GM19035 (cell line): Measurements from ENCODE around the gene PLEKHG3.

Experiments
- ATAC-seq: cut with Tn5 transposase; IDR thresholded peaks from one replicate; pipeline ENCODE4 v1.9.1; 2021; ENCODE audit not compliant: unreplicated experiment

The PLEKHG3 gene

DNA sequence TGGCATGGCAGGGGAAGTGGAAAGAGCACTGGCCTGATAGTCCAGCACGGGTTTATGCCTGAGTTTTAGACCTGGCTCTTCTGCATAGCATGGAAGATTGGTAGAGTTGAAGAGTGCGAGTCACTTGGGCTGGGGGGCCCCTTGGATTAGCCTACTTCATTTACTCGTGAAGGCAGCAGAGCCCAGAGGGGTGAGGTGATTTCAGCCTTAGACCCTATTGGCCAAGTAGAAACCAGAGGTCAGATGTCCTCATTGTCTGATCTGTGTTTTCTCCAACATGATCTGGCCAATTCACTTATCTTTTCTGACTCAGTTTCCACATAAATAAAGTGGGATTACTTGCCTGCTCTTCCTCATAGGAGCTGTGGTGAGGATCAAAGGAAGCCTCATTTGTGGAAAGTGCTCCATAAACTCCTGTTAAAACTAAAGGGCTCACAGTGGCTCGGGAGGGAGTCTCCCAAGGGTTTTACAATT, 1.9 kb downstream of the PLEKHG3 start:
- ATAC-seq, result no peak

DNA sequence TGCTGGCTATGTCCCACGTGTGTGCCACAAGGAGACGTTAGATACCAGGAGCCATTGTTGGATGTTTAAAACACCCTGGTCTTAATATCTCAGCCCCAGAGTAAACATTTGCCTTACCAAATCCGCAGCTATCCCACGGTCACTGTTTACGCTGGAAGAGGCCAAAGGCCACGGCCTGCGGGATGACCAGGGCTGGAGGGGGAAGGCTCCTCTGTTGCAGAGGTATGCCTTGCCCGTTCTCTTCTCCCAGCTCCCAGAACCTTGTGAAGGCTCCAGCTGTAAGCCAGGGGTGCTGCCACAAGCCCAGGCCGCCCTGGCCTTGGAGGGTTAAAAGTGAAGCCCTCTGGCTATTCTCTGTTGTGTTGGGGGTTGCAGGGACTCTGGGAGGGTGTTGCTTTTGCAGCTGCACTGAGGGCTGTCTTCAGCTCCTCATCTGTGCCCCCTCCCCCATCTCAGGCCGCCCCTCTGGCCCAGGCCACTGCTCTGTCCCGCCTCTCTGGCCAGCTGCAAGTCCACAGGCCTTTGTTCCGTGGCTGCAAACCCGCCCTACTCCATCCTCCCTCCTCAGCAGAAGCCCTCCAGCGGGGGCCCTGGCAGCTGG, 2.5 kb downstream of the PLEKHG3 start:
- no peak for ATAC-seq

DNA sequence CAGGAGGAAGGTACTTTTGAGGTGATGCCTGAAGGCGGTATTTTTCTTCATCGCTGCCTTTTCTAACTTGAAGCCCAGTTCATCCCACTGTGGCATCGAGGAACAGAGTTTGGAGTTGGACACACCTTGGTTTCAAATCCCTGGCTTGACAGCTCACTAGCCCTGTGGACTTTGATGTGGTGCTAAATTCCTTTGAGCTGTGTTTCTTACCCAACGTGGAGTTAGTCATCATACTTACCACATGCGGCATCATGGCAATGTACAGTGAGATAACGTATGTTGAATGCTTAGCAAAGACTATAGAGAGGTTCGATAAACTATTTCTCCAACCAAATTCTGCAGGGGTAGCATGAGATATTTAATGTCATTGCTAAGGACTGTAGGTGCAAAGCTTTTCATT, 3.4 kb downstream of the PLEKHG3 start:
- ATAC-seq, result no peak

DNA sequence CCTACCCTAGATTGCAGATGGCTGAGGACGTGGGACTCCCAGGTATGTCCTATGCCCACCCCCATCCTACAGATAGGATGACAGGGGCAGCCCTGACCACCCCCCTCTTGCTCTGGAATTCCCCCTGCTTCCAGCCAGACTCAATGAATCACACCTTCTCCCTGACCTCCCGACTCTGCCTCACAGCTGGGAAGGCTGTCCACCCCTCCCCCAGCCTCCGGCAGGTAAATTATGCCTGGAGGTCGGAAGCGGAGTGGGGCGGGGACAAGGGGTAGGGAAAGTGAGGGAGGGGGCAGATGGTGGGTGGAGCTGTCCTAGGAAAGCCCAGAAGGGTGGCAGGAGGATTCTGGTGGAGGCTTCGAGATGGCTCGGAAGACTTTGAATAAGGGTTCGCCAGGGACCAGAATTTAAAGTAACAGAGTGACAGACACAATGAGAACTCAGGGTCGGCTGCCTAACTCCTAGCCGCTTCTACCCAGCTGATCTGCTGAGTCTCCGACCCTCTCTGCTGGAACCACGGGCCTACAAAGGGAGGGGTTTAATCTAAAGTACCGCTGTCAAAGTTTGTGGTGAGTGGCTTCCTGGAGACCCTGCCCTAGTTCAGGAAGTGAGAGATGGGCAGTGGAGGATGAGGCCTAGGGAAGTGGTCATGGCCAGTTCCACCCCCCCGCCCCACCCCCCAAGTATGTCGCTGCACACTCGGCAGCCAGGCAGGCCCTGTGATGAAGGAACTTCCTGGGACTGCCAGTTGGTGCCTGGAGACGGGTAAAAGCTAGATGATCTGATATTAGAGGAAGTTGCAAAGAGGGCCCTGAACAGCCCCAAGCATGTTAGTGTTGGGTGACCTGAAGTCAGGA, 4.2 kb downstream of the PLEKHG3 start:
- no peak for ATAC-seq

DNA sequence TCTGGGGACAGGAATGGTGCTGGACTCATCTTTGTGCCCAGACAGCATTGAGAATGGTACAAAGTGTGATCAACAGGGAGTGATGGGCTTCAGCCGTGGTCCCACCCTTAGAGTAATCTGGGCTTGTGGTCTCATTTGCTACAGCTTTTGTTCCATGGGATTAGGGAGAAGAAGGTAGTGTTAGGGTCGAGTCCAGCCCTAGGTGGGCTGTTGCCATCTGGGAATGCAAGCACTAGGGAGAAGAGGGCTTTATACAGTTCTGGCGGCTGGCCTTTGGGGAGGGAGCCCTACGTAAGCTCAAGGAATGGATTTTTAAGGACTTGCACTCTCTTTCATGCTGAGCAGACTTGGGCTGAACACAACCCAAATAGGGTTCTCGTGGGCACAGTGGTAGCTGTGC, 4.9 kb downstream of the PLEKHG3 start:
- ATAC-seq, result no peak

DNA sequence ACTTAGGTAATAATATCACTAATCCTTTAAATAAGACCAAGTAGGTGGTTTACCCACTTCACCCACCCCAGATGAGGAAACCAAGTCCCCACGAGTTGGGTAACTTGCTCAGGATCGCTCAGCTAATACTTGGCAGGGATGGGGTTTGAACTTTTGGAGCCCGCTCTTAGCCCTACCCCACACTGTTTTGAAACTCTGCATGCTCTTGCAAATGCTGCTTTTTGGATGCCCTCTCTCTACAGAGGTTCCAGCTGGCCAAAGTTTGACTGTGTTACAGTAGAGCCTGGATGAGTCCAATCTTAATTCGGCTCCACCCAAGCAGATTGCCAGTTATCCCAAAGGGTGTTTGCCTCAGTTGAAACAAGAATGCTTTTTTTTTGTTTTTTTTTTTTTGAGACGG, 6.8 kb downstream of the PLEKHG3 start:
- no peak for ATAC-seq

DNA sequence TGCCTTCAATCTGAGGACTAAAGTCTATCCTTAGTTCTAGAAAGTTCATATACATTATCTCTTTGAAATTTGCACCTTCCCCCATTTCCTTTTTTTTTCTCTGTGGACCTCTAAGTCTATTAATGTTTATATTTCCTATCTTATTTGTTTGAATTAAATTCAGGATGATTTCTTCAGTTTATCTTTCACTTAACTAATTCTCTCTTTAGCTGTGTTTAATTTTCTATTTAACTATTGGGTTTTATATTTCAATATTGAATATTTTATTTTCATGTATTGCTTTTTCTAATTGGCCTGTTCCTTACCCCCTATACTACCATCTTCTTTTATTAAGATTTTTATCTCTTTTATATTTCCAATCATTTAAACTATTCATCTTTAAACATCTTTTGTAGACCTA, 9.5 kb downstream of the PLEKHG3 start:
- ATAC-seq, result no peak

DNA sequence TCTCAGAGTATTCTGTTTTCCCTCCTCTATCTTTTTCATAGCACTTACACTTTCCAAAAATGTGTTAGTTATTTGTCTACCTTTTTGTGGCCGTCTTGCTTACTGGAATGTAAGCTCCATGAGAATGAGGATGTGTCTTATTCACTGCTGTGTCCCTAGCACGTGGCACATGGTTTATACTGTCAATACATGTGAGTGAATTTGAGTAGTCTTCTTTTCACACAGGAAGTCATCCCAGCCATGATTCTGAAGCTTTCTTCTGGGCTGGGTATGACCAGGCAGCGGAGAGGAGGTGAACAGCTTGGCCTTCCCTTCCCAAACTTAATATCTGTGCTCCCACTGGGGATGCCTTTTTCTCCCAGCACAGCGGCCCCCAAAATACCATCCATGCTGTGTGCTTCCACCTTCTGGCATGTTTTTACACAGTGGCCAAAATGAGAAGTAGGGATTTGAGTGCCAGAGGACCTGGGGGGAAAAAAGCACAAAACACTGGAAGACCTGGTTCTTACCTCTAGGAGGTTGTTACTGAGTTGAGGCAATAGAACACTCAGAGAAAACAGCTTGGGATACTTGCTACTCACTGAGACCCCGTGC, 10.3 kb downstream of the PLEKHG3 start:
- no peak for ATAC-seq

DNA sequence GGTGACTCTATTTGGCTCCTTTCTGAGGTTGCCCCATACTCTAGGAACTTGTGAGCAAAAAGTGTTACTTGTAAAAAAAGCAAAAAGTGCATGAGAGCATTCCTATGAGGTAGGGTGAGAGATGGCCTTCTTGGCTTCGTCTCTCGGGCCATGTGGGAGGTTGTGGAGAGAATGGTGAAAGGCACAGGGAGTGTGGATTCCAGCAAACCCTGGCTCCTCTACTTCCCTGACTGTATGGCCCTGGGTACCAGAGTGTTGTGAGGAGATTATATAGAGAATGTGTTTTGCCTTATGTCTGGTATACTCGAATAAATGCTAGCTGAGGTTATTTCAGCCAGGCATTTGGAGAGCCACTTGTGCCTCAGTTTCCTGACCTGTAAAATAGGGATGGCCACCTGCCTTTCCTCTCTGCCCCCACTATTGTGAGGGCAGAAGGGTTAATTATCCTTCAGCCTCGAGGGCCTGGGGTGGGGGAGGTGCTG, 11.0 kb downstream of the PLEKHG3 start:
- ATAC-seq, result no peak

DNA sequence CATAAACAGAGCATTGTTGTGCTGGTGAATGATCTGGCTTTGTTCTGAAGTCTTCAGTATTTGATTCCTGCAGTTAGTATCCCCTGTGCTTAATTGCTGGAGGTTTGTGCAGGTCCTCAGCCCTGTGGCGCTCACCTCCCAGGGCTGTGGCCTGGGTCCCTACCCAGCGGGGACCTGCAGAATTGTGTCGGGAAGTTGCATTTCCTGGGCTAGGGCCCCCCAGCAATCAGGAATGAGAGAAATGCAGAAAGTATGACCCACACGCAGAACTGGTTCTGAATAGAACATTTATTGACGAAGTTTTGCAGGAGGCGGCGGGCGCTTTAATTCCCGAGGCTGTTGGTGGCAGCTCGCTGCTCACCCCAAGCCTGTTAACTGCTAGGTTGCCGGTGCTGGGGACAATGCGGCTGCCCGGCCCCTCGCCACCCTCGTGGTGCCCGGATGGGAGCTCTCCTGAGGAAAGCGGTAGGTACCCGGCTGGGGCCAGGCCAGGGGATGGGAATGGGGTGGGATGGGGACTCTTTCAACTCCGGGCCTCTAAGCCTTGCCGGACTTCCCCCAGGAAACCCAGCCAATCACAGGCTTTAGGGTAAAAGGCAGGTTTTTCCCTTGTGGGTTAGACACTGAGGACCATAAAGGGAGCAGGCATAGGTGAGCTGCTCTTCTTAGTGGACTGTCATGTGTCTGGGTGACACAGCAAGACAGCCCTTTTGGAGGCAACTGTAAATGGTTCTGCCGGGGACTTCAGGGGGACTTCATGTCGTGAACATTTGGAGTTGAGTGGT, 11.6 kb downstream of the PLEKHG3 start:
- no peak for ATAC-seq

DNA sequence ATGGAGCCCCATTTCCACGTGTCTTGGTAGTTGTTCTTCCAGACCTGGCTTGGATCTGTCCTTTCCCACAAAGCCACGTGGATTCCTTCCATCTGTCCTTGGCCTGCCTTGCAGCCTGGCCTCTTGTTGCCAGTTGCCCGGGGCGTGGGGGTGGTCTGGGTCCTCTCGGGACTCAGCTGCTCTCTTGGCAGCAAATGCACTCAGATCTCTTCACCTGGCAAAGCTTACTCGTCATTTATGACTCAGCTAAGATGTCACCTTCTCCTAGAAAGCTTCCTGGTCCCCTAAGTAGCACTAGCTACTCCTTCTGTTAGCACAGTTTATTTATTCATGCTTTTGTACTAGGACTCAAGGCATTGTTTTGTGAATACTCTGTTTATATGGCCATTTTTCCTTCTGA, 13.6 kb downstream of the PLEKHG3 start:
- no peak for ATAC-seq

DNA sequence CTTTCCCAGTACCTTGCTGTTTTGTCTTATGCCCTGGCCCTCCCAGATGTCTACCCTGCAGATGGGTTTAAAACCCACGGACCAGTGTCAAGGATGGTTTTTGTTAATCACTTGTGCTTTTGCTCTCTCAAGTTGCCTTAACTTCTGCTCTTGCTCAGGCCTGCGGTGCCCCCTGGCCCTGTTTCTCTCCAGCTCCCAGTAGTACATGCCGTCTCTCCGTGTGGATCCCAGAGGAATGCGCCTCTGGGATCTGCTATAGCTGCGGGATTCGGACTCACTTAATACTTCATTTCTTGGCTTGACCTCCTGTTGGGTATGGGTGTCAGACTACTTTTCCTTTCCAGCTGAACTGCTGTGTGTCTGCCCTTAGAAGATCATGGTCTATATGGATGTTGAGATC, 14.5 kb downstream of the PLEKHG3 start:
- ATAC-seq, result no peak

DNA sequence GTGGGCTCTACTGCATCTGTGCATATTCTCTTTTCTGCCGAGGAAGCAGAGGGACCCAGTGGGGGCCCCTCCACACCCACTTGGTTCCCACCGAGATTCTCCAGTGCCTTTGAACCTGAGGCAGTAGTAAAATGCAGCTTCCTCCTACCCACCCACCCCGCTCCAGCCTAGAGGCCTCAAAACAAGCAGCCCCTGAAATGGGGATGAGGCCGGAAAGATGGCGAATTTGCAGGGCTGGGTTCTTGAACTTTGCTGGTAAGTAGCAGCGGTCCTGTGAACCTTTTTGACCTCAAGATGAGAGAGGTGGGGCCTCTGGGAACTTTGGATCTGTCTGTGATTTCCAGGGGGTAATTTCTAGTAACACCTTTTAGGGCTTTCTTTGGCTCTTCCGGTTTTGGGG, 15.4 kb downstream of the PLEKHG3 start:
- no peak for ATAC-seq

DNA sequence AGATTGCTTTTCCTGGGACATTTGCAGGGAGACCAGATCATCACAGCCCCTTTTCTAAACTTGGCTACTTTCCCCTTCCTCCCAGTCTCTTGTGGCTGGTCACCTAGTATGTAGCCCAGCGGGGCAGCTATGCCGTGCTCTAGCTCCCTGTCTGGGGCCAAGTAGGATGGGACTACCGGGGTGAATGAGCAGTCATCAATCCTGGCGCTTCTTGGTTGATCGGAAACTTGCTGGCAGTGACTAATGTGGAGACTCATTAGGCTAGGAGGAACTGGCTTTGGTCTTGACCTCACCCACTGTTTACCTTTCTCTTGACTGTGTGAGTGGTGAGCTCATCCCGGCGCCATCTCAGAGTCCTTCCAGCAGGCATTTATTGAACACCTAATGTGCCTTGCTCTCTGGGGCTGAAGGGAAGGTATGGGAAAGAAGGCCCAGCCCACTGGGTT, 15.9 kb downstream of the PLEKHG3 start:
- ATAC-seq, result no peak

DNA sequence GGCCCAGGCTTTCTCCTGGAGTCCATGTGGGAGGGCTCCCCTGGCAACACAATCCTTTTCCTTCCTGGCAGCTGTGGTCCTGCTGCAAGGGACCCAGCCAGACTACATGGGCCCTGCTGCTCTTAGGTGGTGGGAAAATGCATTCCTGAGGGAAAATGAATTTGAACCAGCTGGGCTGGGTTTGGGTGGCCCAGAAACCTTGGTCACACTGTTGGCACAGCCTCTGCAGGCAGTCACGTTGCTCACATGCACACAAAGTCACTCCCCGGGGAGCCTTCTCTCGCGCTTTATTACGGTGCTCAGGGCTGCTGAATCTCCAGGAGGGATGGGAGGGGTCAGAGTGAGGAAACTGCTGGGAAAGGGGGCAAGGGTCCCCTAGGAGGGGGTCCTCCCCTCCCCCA, 17.2 kb downstream of the PLEKHG3 start:
- no peak for ATAC-seq

DNA sequence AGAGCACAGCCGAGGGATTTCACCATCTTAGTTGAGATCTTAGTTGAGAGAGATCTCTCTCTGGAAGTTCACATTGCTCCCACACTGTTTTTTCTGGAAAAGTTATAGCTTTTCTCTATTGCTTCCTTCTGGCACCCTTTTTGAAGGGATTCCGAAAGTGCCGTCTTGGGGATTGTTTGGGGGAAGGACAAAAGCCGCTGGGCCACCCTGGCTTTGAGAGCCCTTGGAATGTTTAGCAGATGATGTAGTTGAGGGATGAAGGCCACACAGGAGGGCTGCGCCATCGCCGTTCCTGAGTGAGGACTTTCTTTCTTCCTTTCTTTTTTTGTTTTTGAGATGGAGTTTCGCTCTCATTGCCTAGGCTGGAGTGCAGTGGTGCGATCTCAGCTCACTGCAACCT, 17.7 kb downstream of the PLEKHG3 start:
- ATAC-seq, result no peak

DNA sequence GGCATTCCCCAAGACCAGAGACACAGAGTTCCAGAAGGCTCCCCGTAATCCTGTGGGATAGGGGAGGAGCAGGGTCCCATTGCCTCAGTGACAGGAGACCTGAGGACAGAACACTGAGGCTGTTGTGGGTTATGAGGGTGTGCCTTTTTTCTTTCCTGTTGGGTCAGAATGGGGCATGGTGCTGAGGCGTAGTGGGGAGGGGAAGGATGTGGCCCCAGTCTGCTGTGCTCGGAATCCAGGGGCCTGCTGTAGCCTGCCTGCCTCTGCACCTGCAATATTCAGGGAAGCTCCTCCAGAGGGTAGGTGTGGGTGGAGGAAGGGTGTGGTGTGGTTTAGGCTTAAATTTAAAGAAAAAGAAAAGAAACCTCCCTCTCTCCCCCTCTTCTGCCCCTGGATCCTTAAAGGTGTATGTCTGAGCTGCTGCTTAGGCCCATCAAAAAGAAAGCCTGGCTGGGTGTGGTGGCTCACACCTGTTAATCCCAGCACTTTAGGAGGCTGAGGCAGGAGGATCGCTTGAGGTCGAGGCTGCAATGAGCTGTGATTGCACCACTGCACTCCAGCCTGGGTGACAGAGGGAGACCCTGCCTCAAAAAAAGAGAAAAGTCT, 18.7 kb downstream of the PLEKHG3 start:
- ATAC-seq, result no peak

DNA sequence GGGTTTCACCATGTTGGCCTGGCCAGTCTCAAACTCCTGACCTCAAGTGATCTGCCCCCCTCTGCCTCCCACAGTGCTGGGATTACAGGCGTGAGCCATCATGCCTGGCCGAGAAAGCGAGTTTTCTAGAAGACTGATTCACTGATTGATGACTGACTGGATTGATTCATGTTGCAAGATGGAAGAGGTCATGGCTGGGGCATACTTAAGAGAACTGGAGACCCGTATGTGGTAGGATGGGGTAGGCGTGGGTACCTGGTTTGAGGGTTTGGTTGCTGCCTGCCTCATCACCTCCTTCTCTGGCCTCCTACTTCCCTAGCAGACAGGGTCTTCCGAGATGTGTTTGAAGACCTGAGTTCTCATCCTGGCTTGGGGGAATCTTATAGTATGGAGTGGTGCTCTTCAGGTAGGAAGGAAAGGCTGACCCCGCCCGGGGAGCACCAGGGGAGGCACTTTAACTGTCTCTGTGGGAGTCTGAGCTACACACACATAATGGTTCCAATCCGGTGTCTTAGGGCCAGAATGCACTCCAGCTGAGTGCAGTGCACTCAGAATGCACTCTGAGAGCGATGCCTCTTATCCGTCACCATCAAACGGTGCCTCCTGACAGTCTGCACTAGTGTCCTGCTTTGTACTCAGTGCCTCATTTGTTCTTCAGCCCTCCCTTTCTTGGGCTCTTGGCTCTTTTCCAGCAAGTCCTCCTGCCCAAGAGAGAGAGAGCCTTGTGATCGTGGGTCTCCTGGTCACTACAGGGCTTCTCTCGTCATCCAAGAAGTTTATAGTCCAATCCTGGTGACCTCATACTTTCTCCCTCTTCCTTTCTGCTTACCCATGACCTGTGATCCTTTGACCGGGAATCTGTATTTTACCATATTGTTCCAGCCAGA, 19.7 kb downstream of the PLEKHG3 start:
- ATAC-seq, result no peak

DNA sequence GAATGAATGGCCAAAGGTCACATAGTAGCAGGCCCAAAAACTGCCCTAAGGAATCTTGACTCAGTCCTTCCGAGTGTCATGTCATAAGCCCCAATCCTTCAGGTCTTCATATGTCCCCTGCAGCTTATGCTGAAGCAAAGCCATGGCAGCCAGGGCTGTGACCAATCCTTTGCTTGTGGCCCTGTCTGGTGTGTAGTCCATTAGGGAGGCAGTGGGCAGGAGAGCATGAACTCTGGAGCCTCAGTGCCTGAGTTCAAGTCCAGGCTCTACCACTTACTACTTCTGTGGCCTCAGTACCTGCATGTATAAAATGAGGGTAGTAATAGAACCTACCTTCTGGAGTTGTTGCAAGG, 20.3 kb downstream of the PLEKHG3 start:
- ATAC-seq, result no peak

DNA sequence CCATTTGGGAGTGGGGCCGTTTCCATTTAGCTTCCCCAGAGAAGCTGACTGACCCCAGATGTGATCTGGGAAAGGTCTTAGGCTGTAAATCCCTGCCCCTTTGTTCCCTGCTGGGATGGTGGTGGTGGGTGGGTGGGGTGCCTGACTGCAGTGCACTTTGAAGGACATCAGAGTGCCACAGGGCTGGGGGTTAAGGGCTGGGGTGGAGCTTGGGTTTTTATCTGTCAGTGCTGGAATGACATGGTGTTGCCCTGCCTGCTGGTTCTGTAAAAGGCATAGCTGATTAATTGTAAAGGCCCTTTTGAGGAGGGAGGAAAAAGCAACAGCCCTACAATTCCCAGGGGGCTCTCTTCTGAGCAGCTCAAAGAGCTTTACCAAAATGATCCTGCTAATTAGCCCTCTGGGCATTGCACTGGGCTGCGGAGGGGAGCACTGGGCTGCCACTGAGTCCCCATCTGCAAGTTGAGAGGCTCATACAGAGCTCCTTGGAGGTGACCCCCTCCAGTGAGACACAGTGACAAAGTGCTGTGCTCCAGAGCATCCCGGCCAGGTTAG, 21.1 kb downstream of the PLEKHG3 start:
- ATAC-seq, result no peak
